Stimulated activated CD4-positive, alpha-beta T cell treated with anti-CD3 and anti-CD28 coated beads, Interleukin-15, amount 100 ng/mL, for 48 hours (primary cell): Measurements from ENCODE around the gene MYCN.
"Not testable (repeated sequence)": the region's sequence is repeated elsewhere in the genome, so short reads cannot be mapped to it uniquely, and the experiment has no call there.

Experiments used
- DNase-seq, 2 donors: peaks; one replicate each; pipeline ENCODE4 v3.0.0-alpha.2; 2020; ENCODE audit warnings: low read depth in 2 of 2

Gene MYCN

DNA sequence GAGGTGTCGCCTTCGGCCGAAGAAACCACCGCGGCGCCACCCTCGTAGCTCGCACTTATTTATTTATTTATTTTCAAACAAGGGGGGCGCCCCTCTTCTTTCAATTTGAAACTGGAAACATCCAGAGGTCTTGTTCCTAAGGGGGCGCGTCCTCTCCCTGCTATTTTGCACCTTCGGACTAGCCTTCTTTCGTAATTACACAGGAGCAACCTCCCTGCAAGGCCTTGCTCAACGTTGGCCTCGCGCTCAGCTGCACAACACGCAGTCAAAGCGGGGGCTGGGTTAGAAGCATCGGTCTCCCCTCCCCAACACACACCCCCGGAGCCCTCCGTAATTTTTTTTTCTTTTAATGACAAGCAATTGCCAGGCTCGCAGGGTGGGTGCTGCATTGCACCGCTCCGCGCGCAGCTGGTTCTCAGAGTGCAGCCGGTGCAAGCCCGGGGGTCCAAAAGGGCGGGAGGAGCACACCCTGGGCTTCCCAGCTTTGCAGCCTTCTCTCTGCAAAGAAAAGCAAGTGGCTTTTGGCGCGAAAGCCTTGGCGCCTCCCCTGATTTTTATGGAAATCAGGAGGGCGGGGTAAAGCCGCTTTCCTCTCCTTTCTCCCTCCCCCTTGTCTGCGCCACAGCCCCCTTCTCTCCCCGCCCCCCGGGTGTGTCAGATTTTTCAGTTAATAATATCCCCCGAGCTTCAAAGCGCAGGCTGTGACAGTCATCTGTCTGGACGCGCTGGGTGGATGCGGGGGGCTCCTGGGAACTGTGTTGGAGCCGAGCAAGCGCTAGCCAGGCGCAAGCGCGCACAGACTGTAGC, at the start of gene MYCN:
Gene MYCN (plus strand): TSS at position 697 of the 807 bp plus-strand sequence. CDS start 1,515 bp downstream, outside the sequence.
- DNase-seq = peak in 1 of 2 donors; percentile 31

- no peak for DNase-seq
These were observed 49.1 kb upstream of the MYCN start for GRCh38 chr2:15890936-15891905.

DNA sequence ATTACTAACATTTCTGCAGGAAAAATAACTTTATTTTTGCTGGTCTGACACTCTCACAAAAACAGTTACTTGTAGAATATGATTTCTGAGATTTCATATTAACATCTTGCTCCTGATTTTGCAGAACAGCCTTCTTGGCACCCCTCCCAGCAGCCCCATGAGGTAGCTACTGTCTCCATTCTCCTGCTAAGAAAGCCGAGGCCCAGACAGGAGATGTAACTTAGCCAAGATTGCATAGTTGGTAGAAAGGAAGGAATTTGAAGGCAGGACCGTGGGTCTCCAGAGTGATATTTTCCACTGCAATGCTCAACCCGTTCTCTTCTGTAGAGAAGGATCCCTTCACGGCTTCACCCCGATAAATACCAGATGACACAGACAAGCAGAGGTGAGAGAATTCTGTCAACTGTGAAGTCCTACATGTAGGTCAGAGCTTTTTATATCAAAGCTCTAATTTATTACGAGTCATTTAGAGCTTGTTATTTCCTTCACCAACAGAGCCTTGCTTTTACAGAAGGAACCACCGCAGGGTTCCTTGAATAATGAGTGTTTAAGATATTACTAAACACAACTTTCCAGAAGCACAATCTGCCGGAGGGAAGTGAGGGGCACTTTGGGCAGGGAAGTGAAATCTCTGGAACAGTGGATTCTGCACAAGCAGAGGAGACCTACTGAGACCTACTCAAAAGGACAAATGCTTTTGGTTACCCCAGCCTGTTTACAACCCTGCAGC, 48.0 kb upstream of the MYCN start:
- no peak for DNase-seq

- no peak for DNase-seq
These were observed 47.3 kb upstream of the MYCN start for GRCh38 chr2:15893085-15893484.

GRCh38 chr2:15893689-15894480, 46.5 kb upstream of the MYCN start:
- DNase-seq = no peak

- DNase-seq = no peak
These were observed 45.7 kb upstream of the MYCN start for GRCh38 chr2:15894481-15895144.

GRCh38 chr2:15895615-15896469, 44.5 kb upstream of the MYCN start:
- no peak for DNase-seq

DNA sequence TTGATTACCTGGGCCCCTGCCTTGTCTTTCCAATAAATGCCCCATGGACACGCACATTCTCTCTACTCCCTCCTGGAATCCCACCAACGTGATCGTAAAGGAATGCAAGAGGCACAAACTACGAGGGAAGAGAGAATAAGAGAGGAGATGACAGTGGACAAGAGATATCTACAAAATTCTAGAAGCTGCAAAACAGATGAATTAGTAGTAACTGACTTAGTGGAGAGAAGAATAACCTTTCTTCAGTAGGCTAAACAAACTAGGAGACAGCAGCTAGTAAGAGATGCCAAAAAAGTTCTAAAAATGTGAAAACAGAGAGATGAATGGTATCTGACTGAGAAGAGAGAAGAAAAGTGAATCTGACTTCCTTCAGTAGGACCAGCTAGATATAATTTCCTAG, 43.5 kb upstream of the MYCN start:
- DNase-seq = no peak

DNA sequence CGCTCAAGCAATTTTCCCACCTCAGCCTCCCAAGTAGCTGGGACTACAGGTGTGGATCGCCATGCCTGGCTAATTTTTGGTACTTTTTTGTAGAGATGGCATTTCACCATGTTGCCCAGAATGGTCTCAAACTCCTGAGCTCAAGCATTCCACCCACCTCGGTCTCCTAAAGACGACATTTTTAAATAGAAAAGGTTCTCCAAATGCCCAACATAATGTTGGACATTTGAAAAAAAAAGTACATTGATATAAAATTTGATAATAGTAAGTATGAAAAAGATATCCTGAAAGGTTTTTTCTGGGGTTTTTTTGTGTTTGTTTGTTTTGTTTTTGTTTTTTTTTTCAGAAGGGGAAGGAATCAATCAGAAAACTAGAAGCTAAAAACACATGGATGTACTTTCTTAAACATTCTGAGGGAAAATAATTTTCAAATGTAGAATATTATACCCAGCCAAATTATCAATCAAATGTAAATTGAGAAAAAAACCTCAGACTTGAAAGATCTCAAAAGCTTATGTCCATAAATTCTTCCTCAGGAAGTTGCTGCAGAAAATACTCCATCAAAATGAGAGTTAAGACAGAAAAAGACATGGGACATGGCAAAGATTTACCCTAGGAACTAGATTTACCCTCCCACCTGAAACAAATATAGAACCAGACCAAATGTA, 42.8 kb upstream of the MYCN start:
- DNase-seq = no peak

- DNase-seq = no peak
These were observed 41.1 kb upstream of the MYCN start for GRCh38 chr2:15899327-15899612.

- DNase-seq = no peak
These were observed 40.4 kb upstream of the MYCN start for GRCh38 chr2:15899751-15900493.

DNA sequence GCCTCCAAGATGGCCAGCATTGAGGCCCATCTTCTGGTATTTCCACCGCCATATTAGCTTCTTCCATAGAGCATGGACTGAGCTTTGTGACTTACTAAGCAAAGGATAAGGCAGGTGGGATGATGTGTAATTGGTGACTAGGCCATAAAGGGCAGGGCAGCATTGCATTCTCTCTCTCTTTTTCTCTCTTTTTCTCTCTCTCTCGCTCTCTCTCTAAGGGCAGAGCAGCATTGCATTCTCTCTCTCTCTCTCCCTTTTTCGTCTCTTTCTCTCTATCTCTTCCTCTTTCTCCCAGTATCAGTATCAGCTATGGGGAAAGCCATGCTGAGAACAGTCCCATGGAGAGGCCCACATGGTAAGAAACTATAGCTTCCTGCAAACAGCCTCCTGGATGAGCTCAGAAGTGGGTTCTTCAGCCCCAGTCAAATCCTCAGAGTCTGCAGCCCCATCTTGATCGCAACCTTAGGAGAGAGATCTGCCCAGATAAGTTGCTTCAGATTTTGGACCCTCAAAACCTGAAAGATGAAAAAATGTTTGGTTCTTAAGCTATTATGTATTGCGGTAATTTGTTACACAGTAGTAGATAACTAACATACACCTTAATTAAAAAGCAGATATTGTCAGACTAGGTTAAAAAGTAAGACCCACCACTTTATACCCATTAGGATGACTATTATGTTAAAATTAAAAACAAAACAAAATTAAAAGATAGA, 39.1 kb upstream of the MYCN start:
- DNase-seq = no peak

- DNase-seq = no peak
These were observed 38.6 kb upstream of the MYCN start for GRCh38 chr2:15901808-15902130.

- DNase-seq = not testable (repeated sequence)
These were observed 36.4 kb upstream of the MYCN start for GRCh38 chr2:15903910-15904309.

- DNase-seq = no peak
These were observed 35.1 kb upstream of the MYCN start for GRCh38 chr2:15905267-15905645.

GRCh38 chr2:15905986-15906491, 34.3 kb upstream of the MYCN start:
- DNase-seq = no peak

GRCh38 chr2:15906778-15907177, 33.6 kb upstream of the MYCN start:
- no peak for DNase-seq
